GM06990 (cell line): ENCODE results near the gene AADAT.
"Not testable (repeated sequence)": the region's sequence is repeated elsewhere in the genome, so short reads cannot be mapped to it uniquely, and the experiment has no call there.

ENCODE experiments used
- DNase-seq: peaks from one replicate; pipeline ENCODE4 v3.0.0-alpha.2; 2011; ENCODE audit not compliant: insufficient read length; ENCODE audit errors: extremely low read depth
- H3K27me3 ChIP-seq: replicated peaks from 2 replicates; pipeline ENCODE4 v1.6.0; 2011; ENCODE audit warnings: low read length; ENCODE audit not compliant: control insufficient read depth, insufficient read depth
- H3K36me3 ChIP-seq: 2 replicates; pipeline ENCODE4 v1.5.1; 2011; ENCODE audit warnings: low read length; ENCODE audit not compliant: control insufficient read depth, insufficient read depth
- H3K4me3 ChIP-seq: replicated peaks from 2 replicates; pipeline ENCODE4 v1.5.1; 2011; ENCODE audit warnings: low read depth, mild to moderate bottlenecking, control low read depth, low read length
- CTCF ChIP-seq: IDR thresholded peaks from 2 replicates; pipeline ENCODE4 v1.5.1; 2011; ENCODE audit warnings: low read length, control low read depth, mild to moderate bottlenecking, inconsistent platforms; ENCODE audit not compliant: insufficient read depth, poor library complexity, severe bottlenecking

Gene AADAT

GRCh38 chr4:170057866-170058265 is 31.9 kb downstream of the AADAT start:
- H3K27me3 ChIP-seq, result no peaks in the 10 kb centered on the region; the same call in 1 of the 2 replicates
- no peaks in the 10 kb centered on the region for H3K36me3 ChIP-seq
- no peak overlapping the region for H3K4me3 ChIP-seq
- DNase-seq, result no peak
- no peak for TF ChIP-seq CTCF

DNA sequence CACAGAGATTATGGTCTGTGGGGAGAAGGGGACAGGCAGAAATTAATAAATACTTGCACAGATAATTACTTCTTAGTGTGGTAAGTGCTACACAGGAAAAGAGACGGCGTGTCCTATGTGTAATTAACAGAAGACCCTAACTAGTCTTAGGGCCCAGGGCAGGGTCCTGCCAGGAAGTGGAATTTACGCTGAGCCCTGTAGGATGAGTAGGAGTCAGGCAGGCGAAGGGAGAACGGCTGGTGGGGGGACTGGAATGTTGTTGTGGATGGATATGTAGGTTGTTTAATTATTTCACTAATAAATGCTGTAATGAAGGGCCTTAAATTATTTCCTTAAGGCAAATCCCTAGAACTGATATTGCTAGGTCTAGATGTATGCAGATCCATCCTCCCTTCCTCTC is 36.8 kb downstream of the AADAT start:
- Histone ChIP-seq H3K27me3 (no peaks in the 10 kb centered on the region; the same call in 1 of the 2 replicates), H3K4me3 (no peak overlapping the region), H3K36me3 (no peaks in the 10 kb centered on the region)
- DNase-seq, result no peak
- no peak for TF ChIP-seq CTCF

DNA sequence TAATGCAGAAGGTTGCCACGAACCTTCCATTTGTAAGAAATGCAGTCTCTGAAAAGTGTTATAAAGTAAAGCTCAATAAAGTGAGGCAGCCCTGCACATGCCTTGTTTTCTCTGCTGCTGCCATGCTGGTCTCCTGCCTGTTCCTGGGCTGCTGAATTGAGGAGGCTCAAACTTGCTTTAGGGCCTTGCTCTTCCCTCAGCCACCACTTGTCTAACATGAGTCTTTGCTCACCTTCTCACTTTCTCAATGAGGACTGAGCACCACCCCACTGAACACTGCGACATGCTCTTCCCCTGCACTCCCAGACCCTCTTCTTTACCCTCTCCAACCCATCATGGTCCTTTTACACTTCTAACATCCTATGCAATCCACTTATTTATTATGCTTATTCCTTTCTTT is 38.4 kb downstream of the AADAT start:
- Histone ChIP-seq H3K27me3 (no peaks in the 10 kb centered on the region; the same call in 1 of the 2 replicates), H3K4me3 (no peak overlapping the region), H3K36me3 (no peaks in the 10 kb centered on the region)
- DNase-seq, result no peak
- TF ChIP-seq CTCF, result no peak

DNA sequence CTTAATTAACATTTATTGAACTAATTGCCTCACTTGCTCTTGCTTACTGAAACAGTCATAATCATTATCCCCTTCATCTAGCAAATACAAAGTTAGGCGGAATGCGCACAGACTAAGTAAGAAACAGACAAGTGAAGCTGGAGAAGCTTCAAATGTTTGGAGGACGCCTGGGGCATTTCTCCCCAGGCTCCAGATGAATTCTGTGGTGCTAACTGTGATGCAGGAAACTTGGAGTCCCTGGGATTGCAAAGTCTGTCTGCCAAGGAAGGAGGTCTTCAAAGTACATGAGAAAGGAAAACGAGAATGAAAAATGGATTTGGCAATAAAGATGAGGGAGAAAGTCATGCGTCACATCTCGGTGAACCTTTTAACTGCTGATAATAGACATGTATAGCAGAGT is 40.0 kb downstream of the AADAT start:
- Histone ChIP-seq H3K4me3 (no peak overlapping the region), H3K27me3 (no peaks in the 10 kb centered on the region; the same call in 1 of the 2 replicates), H3K36me3 (no peaks in the 10 kb centered on the region)
- no peak for TF ChIP-seq CTCF
- no peak for DNase-seq

DNA sequence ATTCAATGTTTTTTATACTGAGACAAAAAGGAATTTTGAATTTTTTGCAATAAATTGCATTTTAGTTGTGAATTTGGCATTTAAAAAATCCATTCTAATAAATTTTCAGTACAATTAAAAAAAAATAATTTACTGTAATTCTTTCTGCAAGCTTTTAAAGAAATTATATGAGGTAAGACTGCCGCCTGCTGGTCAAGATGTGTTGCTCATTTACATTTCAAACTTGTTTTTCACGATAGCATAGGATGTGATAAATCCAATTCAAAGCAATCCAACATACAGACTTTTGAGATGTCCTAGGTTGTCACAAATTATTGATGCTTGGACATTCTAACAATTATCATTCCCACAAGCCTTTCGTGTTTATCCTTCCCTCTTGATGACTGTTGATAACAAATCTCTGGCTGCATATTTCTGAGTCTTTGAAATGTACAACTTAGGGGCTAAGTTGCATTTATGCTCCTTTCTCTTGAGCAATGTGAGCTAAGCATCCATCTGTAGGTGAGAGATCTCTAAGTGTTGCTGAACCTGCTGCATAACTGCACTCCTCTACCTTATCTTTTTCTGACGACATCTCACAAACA is 41.9 kb downstream of the AADAT start:
- no peaks in the 10 kb centered on the region; the same call in 1 of the 2 replicates for H3K27me3 ChIP-seq
- no peak for DNase-seq
- no peak overlapping the region for H3K4me3 ChIP-seq
- H3K36me3 ChIP-seq, result no peaks in the 10 kb centered on the region
- TF ChIP-seq CTCF, result peak; percentile 76

GRCh38 chr4:170046156-170046555 is 43.6 kb downstream of the AADAT start:
- not testable (repeated sequence) for H3K27me3 ChIP-seq, DNase-seq, H3K36me3 ChIP-seq, H3K4me3 ChIP-seq
